Thoracic aorta endothelial cell (primary cell): ENCODE measurements around the gene CTXN1. TPM values are rescaled to one million over a fixed set of nuclear protein-coding genes. Genes with fewer than 3 reads are reported as not detected.

Experiments used
- total RNA-seq: library from RNA; depleted of rRNA; stranded (reverse); fragments of >200 nt; gene quantifications from 2 replicates; pipeline ENCODE4 v1.2.3, GENCODE V29; 2012

Gene CTXN1
- total RNA-seq = 6.0 and 11.0 TPM in 2 replicates

GRCh38 chr19:7926021-7926726, at the start of gene CTXN1:
Gene CTXN1, minus strand, starts transcription at chr19:7926135. Its CDS starts 597 bp downstream, at chr19:7925538.

GRCh38 chr19:7943444-7944176, 17.7 kb upstream of the CTXN1 start, which contains the start of gene TIMM44:
Gene TIMM44, minus strand, starts transcription at chr19:7943666. Its CDS starts 15 bp downstream, at chr19:7943651.

GRCh38 chr19:7919610-7920518, 6.1 kb downstream of the CTXN1 start, which contains the start of gene SNAPC2:
Gene SNAPC2, plus strand, starts transcription at chr19:7920338. Its CDS starts 29 bp downstream, at chr19:7920367.

GRCh38 chr19:7914598-7915045, 11.3 kb downstream of the CTXN1 start, which contains the start of gene TGFBR3L:
Gene TGFBR3L, plus strand, starts transcription at chr19:7914830.

GRCh38 chr19:7903244-7904073, 22.5 kb downstream of the CTXN1 start, which contains the start of gene MAP2K7:
Gene MAP2K7, plus strand, starts transcription at chr19:7903877. Its CDS starts 68 bp downstream, at chr19:7903945.

GRCh38 chr19:7888145-7888825, 37.6 kb downstream of the CTXN1 start, which contains the start of gene LRRC8E:
Gene LRRC8E, plus strand, starts transcription at chr19:7888510. Its CDS starts 7,094 bp downstream, at chr19:7895604.

Other genes starting within 250 kb of the CTXN1 start
- gene MCEMP1, start 249.0 kb downstream of the CTXN1 start, total RNA-seq = not detected in 2 replicates
- gene TRAPPC5, start 245.3 kb downstream of the CTXN1 start, total RNA-seq = 49.9 and 56.1 TPM in 2 replicates
- gene FCER2, start 224.0 kb downstream of the CTXN1 start, total RNA-seq = not detected in 2 replicates
- gene CLEC4G, start 194.0 kb downstream of the CTXN1 start, total RNA-seq = not detected in 2 replicates
- gene CD209, start 178.6 kb downstream of the CTXN1 start, total RNA-seq = not detected in 2 replicates
- not detected in 2 replicates for gene CLEC4M, start 162.9 kb downstream of the CTXN1 start, total RNA-seq
- 9.6 and 13.8 TPM in 2 replicates for gene EVI5L, start 95.9 kb downstream of the CTXN1 start, total RNA-seq
- gene PRR36, start 51.7 kb downstream of the CTXN1 start, total RNA-seq = not detected in 2 replicates
- gene LRRC8E, start 37.6 kb downstream of the CTXN1 start, total RNA-seq = 1.5 and 2.0 TPM in 2 replicates
- gene MAP2K7, start 22.3 kb downstream of the CTXN1 start, total RNA-seq = 8.6 and 11.7 TPM in 2 replicates
- 0.43 and 0.93 TPM in 2 replicates for gene TGFBR3L, start 11.3 kb downstream of the CTXN1 start, total RNA-seq
- 19.5 and 25.6 TPM in 2 replicates for gene SNAPC2, start 5.8 kb downstream of the CTXN1 start, total RNA-seq
- 51.7 and 52.0 TPM in 2 replicates for gene TIMM44, start 17.5 kb upstream of the CTXN1 start, total RNA-seq
- gene ELAVL1, start 79.5 kb upstream of the CTXN1 start, total RNA-seq = 48.4 and 69.4 TPM in 2 replicates
- gene CCL25, start 126.6 kb upstream of the CTXN1 start, total RNA-seq = not detected in 2 replicates
- not detected in 2 replicates for gene FBN3, start 223.5 kb upstream of the CTXN1 start, total RNA-seq